Right kidney (tissue), 9 donors: Measurements from ENCODE around the gene KCNMB2.
"Not testable (repeated sequence)": the region's sequence is repeated elsewhere in the genome, so short reads cannot be mapped to it uniquely, and the experiment has no call there.

ENCODE experiments used
- DNase-seq: peaks from one replicate; pipeline ENCODE4 v3.0.0-alpha.2; 2016
- long read RNA-seq, 8 donors: transcript quantifications; one replicate each; lab custom pipeline, GENCODE V29; 2026

KCNMB2 gene
- long read RNA-seq, donor 1, transcript KCNMB2-201 (4 exons, 2,271 nt): major isoform, 7 of 13 reads
- long read RNA-seq, donor 1, partial matches to known transcripts: 6 of 13 reads
- long read RNA-seq, donor 1, other reads (novel, unspliced or antisense): 0 of 13 reads
- long read RNA-seq, donor 2, partial matches to known transcripts: 0 of 2 reads
- long read RNA-seq, donor 2, other reads (novel, unspliced or antisense): 0 of 2 reads
- long read RNA-seq, donor 3, partial matches to known transcripts: 13 of 17 reads
- long read RNA-seq, donor 3, other reads (novel, unspliced or antisense): 0 of 17 reads
- long read RNA-seq, donor 4, transcript KCNMB2-201 (4 exons, 2,271 nt): major isoform, 6 of 6 reads
- long read RNA-seq, donor 4, partial matches to known transcripts: 0 of 6 reads
- long read RNA-seq, donor 4, other reads (novel, unspliced or antisense): 0 of 6 reads
- long read RNA-seq, donor 5, transcript KCNMB2-201 (4 exons, 2,271 nt): major isoform, 9 of 9 reads
- long read RNA-seq, donor 5, partial matches to known transcripts: 0 of 9 reads
- long read RNA-seq, donor 5, other reads (novel, unspliced or antisense): 0 of 9 reads
- long read RNA-seq, donor 6, partial matches to known transcripts: 5 of 9 reads
- long read RNA-seq, donor 6, other reads (novel, unspliced or antisense): 0 of 9 reads
- long read RNA-seq, donor 7, transcript KCNMB2-201 (4 exons, 2,271 nt): major isoform, 13 of 13 reads
- long read RNA-seq, donor 7, partial matches to known transcripts: 0 of 13 reads
- long read RNA-seq, donor 7, other reads (novel, unspliced or antisense): 0 of 13 reads
- long read RNA-seq, donor 8, transcript KCNMB2-201 (4 exons, 2,271 nt): major isoform, 10 of 10 reads
- long read RNA-seq, donor 8, partial matches to known transcripts: 0 of 10 reads
- long read RNA-seq, donor 8, other reads (novel, unspliced or antisense): 0 of 10 reads

DNA sequence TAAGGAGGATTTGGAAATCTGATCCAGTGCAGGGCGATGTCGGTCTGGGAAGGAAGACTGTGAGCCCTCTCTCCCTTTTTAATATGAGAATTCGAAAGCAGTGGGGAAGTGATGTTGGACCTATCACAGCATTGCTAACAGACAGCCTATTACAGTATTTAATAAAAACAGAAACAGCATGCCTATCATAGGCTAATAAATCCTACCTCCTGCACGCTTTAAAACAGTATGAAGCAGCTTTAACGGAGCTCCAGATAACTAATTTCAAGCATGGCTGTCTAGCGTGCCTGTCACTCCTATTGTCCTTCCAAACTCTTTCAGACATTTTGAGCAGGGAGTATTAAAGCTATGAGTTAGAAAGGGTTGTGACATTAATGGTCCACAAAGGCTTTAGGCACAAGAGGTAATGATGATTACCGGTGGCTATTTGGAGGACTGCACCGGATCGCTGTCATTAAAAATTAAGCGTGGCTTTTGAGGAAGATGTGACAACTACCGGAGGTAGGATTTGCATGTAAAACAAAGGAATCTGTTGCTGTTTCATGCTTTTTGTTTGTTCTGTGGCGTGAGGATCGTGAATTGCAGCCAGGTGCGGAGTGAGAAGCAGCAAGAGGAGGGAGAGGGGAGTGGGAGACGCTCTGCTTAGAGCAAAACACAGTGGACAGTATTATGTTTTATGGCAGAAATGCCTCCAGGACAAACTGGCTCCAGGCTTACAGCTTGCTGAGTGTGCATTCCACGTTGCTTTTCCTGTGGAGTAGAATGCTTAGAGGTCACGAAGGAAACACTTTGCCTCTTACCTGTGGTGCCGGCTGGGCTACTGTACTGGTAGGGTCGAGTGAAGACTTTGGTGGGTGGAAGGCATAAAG is at the start of gene KCNMB2:
TSS of gene KCNMB2 (plus strand) at position 226 of the 869 bp plus-strand sequence.
- peak; percentile 55 for DNase-seq

DNA sequence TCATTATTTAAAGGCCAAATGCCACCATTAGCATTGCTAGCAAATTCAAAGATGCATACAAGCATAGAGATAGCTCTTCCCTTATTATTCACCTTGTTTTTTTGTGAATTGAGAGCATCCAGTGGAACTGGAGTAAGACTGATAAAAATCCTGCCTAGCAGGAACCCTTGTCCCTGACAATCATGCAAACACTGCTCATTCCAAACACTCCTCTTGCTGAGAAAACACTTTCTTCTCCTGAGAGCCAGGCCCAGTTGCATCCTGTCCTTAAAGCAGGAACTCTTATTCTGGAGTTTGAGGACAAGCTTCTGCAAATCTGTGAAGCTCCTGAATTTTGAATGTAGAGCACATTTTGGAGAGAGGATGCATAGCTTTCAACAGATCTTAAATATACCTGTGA is 49.3 kb upstream of the KCNMB2 start:
- no peak for DNase-seq

- DNase-seq: no peak
Measured at GRCh38 chr3:178487752-178488151, 48.5 kb upstream of the KCNMB2 start.

DNA sequence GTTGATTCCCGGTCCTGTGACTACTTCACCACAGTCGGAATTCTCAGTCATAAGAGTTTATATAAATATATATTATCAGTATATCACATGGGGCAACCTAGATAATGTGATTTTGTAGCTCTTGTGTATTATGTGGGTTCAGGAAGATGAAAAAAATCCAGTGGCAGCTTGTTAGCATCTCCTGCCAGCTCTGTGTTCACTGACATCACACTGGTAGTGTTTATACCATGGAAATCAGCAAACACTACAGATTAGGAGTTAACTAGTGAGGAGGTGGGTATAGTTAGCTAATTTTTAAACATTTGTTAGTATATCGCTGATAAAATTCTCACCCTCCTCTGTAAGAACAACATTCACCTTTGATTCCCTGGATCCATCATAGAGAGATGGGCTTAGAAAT is 44.5 kb upstream of the KCNMB2 start:
- no peak for DNase-seq

DNA sequence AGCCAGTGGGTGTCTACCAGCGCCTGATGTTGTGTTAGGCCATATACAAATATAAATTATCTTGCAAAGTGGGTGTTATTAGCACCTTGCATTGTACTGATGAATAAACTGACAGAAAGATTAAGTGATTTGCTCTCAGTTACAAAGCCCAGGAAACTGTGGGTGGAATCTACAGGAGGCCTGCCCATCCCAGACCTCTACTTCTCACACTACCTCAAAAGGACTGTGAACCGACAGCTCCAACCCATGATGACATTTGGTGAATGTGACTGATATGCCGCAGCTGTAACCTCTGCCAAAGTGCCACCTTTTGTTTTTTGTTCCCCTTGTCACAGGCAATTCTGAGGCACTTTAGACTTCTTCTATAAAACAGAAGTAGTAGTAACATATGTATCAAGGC is 43.7 kb upstream of the KCNMB2 start:
- no peak for DNase-seq

DNA sequence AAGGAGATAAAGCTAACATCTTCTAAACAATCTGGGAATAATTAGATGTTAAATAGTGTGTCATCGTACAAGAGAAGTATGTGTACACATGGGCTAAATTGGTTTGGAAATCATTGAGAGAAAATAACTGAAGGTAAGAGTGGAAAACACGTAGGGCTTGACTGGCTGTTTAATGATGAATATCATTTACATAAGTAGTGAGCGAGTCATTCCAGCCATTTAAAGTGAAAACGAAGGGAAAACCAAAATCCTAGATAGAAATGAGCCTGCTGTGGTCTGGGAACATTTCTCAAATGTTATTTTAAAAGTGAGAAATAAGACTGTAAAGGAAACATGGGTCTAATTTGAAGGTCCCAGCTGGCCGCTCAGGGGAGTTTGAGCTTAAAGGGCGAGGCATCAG is 41.9 kb upstream of the KCNMB2 start:
- no peak for DNase-seq

DNA sequence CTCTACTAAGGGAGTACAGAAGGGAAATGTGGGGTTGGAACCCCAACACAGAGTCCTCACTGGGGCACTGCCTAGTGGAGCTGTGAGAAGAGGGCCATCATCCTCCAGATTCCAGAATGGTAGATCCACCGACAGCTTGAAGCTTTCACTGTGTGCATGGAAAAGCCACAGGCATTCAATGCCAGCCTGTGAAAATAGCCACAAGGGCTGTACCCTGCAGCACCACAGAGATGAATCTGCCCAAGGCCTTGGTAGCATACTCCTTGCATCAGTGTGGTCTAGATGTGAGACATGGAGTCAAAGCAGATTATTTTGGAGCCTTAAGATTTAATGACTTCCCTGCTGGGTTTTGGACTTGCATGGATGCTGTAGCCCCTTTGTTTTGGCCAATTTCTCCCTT is 39.3 kb upstream of the KCNMB2 start:
- no peak for DNase-seq

GRCh38 chr3:178498871-178499270 is 37.4 kb upstream of the KCNMB2 start:
- DNase-seq: no peak

DNA sequence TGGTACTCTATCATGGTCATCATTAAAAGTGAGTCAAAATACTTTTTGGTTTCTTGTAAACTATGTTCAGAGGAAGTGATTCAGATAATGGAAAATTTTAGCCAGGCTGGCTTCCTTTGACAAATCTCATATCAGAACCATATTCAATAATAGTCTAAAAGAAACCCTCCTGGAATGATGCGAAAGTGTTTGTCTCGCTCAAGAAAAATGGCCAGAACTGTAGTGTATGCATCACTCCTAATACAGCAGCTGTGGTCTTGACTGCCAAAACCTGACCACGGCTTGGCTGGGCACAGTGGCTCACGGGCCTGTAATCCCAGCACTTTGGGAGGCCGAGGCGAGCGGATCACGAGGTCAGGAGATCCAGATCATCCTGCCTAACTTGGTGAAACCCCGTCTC is 35.6 kb upstream of the KCNMB2 start:
- DNase-seq: no peak

DNA sequence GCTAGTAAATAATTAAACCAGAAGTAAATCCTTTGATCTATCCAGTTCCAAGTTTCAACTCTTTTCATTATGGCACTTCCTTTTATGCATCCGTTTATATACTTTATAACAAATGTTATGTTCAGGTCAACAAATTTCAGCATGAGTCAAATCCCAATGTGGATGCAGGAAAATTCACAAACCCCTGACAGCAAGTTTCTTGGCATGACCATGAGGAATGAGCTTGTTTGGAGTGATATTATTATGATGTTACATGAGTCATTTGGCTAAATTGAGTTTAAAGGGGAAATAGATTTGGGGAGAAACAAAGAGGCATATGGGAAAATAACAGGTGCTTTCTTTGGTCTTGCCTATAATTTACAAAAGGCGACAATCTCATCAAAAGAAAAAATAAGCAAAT is 32.1 kb upstream of the KCNMB2 start:
- DNase-seq: no peak

GRCh38 chr3:178505832-178506231 is 30.4 kb upstream of the KCNMB2 start:
- DNase-seq: no peak

DNA sequence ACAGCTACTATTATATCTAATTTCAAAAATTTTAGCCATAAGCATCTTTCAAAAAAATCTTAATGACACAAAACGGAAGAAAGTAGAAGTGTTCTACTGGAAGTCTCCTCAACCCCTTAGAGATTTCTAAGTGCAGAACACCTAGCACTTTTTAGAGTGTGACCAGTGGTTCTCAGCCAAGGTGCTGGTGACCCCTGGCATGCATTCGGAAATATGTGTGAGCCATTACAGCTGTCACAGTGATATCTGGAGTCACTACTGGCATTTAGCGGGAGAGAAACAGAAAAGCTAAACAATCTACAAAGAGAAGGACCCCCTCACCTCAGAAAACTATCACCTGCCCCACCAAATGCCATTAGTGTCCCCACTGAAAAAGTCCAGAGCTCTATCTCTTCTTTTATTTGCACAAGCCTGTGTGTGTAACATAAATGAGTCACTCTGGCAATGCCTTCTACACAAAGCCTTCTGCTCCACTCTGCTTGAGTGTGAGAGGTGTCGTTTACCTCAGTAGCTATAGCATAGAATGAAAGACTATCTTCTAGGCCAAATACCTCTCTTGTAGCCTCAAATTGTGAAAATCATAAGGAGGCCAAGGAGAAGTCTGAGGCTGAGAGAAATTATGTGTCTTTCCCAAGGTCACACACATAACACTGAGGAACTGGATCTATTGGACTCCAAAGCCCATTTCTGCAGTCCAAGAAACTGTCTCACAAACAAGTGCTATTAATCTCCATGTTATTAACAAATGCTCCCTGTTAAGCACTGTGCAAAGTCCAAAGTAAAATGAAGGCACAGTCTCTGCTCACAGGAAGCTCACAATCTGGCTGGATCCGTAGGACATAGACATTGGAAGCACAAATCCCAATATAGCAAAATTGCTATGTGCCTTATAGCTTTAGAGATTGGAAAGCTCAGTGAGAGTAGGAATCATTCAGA is 28.5 kb upstream of the KCNMB2 start:
- DNase-seq: no peak

- DNase-seq: no peak
Measured at GRCh38 chr3:178508443-178508825, 27.8 kb upstream of the KCNMB2 start.

- DNase-seq: no peak
Measured at GRCh38 chr3:178510496-178510895, 25.7 kb upstream of the KCNMB2 start.

GRCh38 chr3:178512647-178513046 is 23.6 kb upstream of the KCNMB2 start:
- DNase-seq: no peak

GRCh38 chr3:178513546-178514380 is 22.5 kb upstream of the KCNMB2 start:
- DNase-seq: peak; percentile 55

- no peak for DNase-seq
Measured at GRCh38 chr3:178514401-178514800, 21.8 kb upstream of the KCNMB2 start.

DNA sequence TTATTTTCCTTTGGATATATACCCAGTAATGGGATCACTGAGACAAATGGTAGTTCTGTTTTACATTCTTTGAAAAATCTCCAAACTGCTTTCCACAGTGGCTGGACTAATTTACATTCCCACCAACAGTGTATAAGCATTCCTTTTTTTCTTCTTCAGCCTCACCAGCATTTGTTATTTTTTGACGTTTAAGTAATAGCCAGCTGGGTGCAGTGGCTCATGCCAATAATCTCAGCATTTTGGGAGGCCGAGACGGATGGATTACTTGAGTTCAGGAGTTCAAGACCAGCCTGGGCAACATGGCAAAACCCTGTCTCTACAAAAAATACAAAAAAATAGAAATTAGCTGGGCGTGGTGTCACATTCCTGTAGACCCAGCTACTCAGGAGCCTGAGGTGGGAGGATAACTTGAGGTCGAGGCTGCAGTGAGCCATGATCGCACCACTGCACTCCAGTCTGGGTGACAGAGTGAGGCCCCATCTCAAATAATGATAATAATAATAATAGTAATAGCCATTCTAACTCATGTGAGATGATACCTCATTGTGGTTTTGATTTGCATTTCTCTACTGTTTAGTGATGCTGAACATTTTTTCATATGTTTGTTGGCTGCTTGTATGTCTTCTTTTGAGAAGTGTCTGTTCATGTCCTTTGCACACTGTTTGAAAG is 21.0 kb upstream of the KCNMB2 start:
- DNase-seq: not testable (repeated sequence)

DNA sequence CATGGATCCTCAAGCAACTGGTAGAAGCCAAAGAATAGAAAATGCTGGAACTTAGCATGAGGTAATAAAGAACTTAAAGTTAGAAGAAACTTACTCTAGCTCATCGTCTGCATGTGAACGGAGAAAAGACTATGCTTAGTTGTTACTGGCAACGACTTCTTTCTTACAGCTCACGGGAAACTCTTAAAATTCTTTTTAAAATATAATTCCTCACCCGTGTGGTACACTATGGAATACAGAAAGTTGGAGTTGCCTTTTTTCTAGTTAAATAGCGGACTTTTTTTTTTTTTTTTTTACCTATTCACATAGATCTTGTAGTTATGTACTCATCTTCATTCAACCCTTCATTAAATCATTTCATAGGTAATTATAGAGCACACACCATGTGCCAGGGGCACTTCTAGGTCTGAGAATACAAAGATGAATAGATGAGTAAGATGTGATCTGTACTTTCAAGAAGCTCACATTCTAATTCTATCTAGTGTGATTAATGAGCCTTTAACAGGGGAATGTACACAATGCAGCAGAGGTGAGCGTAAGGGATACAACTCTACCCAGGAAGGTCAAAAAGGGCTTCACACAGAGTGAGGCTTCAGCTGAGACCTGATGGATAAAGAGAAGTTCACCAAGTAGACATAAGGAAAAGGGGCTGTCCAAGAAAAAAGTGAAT is 18.4 kb upstream of the KCNMB2 start:
- no peak for DNase-seq
